ENCODE results near the gene TENM3. TPM values are rescaled to one million over a fixed set of nuclear protein-coding genes. Genes with fewer than 3 reads are reported as not detected.

The TENM3 gene
- total RNA-seq, 3 donors from 2014 or later = 0.58 to 19.2 (median 0.70) TPM

GRCh38 chr4:182536221-182536811 lies 293.1 kb downstream of the TENM3 start:
- no peak for TF ChIP-seq CTCF (IDR thresholded peaks at IDR 0.05)
- no peak for ATAC-seq
- intact Hi-C loops (cut with DNase I, micrococcal nuclease) = no loop called here
- DNase-seq = no peak
- no peaks in the 10 kb centered on the region for H3K36me3 ChIP-seq (ENCODE audit: low read depth)
- H3K4me3 ChIP-seq = no peak overlapping the region
- H3K4me1 ChIP-seq (ENCODE audit: low read depth) = no peaks in the 10 kb centered on the region
- H3K9me3 ChIP-seq = no peaks in the 10 kb centered on the region

- intact Hi-C loops (cut with DNase I, micrococcal nuclease) = no loop called here
- no peaks in the 10 kb centered on the region for H3K4me1 ChIP-seq (ENCODE audit: low read depth)
- no peak overlapping the region for H3K4me3 ChIP-seq
- DNase-seq (no peak), ATAC-seq (no peak)
- no peaks in the 10 kb centered on the region for H3K9me3 ChIP-seq
- TF ChIP-seq CTCF (IDR thresholded peaks at IDR 0.05) = no peak
- H3K36me3 ChIP-seq (ENCODE audit: low read depth) = no peaks in the 10 kb centered on the region
These were observed 294.0 kb downstream of the TENM3 start for GRCh38 chr4:182537031-182537795.

GRCh38 chr4:182538031-182538430 lies 294.8 kb downstream of the TENM3 start:
- Histone ChIP-seq H3K4me3 (no peak overlapping the region), H3K4me1 (ENCODE audit: low read depth) (no peaks in the 10 kb centered on the region), H3K36me3 (ENCODE audit: low read depth) (no peaks in the 10 kb centered on the region), H3K9me3 (no peaks in the 10 kb centered on the region)
- DNase-seq (no peak), ATAC-seq (no peak)
- TF ChIP-seq CTCF (IDR thresholded peaks at IDR 0.05) = no peak
- intact Hi-C loops (cut with DNase I, micrococcal nuclease) = no loop called here

DNA sequence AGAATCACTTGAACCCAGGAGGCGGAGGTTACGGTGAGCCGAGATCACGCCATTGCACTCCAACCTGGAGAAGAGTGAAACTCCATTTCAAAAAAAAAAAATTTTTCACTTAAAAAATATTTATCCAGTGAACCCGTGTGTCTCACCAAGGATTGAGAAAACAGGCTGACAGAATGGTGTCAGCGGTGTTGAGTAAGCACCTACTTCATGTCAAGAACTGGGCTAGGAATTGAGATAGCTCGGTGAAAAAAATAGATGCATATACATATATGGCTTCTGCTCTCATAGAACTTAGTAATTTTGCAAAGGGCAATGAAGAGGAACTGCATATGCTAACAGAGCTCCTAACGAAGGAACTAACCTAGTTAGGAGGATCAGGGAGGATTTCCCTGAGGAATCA lies 297.3 kb downstream of the TENM3 start:
- DNase-seq = no peak

GRCh38 chr4:182547435-182547834 lies 304.2 kb downstream of the TENM3 start:
- no peak for DNase-seq
- no peak for ATAC-seq
- intact Hi-C loops (cut with DNase I, micrococcal nuclease) = no loop called here
- no peak for TF ChIP-seq CTCF (IDR thresholded peaks at IDR 0.05)
- no peaks in the 10 kb centered on the region for H3K9me3 ChIP-seq
- H3K4me3 ChIP-seq = no peak overlapping the region
- H3K4me1 ChIP-seq (ENCODE audit: low read depth) = peaks cover 4% of the 10 kb centered on the region
- H3K36me3 ChIP-seq (ENCODE audit: low read depth) = no peaks in the 10 kb centered on the region

More for the DNA sequence above, 297.3 kb downstream of the TENM3 start:
- no peak for ATAC-seq
- intact Hi-C loops (cut with DNase I, micrococcal nuclease) = no loop called here
- TF ChIP-seq CTCF (IDR thresholded peaks at IDR 0.05) = no peak
- Histone ChIP-seq H3K4me1 (ENCODE audit: low read depth) (no peaks in the 10 kb centered on the region), H3K9me3 (no peaks in the 10 kb centered on the region), H3K36me3 (ENCODE audit: low read depth) (no peaks in the 10 kb centered on the region), H3K4me3 (no peak overlapping the region)

Data from mucosa of descending colon (tissue), 3 donors.